Kidney glomerular epithelial cell (primary cell): Measurements from ENCODE around the gene RC3H1.
"Not testable (repeated sequence)": the region's sequence is repeated elsewhere in the genome, so short reads cannot be mapped to it uniquely, and the experiment has no call there.

Experiments
- DNase-seq: peaks from one replicate; lab custom pipeline; 2025; lab: John Stamatoyannopoulos, UW

The RC3H1 gene

DNA sequence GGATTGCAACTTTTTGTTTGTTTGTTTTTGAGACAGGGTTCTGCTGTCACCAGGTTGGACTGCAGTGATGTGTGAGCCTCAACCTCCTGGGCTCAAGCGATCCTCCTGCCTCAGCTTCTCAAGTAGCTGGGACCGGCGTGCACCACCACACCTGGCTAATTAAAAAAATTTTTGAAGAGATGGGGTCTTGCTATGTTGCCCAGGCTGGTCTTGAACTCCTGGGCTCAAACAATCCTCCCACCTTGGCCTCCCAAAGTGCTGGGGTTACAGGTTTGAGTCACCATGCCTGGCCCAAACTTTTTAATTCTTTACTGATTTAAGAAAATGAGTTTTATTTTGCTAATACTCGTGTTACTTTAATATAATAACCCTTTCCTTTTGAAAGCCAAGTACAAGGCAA lies 73.6 kb downstream of the RC3H1 start:
- DNase-seq, result no peak

DNA sequence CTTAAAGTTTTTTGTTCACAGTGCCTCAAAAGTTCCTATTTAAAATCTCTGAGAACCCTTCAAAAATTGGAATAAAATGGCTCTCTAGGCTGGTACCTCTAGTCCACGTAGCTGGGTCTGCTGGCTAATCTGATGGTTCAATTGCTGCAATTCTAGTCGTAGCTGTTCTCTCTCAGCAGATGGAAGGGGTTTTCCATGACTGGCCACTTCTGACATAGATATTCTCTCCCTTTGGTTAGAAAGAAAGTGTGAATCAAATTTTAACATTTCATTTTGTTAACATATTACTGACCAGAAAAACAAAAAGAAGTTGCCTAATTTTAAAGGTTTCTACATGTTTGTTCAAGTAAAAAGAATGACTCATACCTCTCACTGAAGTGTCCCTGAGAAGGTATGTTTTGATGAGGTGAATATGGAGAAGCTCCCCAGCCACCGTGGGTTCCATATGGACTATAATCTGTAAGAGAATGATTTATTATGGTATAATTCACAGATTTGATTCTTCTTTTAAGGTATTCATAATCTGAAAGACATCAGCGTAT lies 75.7 kb downstream of the RC3H1 start:
- DNase-seq, result no peak

DNA sequence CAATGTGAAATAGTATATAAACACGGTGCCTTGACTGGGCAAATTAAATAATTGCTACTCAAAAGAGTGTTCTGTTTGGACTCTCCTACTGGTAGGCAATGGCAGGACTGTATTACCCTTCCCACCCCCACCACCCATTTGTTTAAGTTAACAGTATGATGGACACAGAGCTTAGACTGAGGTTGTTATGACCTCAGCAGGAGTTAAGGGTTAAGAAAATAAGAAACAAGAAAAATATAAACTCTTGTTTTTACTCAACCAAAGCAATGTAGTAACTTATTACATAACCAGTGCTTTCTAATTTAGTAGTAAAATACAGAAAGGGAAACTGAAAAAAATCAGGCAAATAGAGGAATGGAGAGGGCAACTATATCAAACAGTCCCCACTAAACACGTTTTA lies 85.1 kb downstream of the RC3H1 start:
- DNase-seq, result no peak

DNA sequence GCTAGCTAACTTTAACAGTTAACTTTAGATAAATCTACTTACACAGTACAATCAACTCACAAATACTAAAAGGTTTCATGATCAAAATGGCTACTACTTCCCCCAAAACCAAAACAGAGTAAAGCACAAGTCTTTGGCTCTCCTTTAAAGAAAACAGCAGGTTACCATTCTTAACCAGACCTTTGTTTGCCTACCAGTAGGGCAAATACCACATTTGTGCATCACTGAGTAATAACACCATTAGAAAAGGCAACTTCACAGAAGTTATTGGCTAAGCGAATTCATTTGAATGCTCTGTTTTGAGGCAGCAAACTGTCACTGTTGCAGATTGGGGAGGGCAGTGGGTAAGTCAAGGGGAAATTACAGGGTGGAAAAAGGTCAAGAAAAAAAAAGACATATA lies 87.7 kb downstream of the RC3H1 start:
- DNase-seq, result no peak

DNA sequence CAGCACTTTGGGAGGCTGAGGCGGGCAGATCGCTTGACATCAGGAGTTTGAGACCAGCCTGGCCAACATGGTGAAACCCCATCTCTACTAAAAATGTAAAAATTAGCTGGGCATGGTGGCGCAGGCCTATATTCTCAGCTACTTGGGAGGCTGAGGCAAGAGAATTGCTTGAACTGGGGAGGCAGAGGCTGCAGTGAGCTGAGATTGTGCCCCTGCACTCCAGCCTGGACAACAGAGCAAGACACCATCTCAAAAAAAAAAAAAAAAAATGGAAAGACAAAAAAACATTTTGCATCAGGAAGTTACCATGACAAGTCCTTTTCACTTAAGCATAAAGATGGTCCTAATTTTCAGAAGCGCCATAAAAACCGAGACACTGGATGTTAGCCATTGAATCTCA lies 91.6 kb downstream of the RC3H1 start:
- DNase-seq, result not testable (repeated sequence)

DNA sequence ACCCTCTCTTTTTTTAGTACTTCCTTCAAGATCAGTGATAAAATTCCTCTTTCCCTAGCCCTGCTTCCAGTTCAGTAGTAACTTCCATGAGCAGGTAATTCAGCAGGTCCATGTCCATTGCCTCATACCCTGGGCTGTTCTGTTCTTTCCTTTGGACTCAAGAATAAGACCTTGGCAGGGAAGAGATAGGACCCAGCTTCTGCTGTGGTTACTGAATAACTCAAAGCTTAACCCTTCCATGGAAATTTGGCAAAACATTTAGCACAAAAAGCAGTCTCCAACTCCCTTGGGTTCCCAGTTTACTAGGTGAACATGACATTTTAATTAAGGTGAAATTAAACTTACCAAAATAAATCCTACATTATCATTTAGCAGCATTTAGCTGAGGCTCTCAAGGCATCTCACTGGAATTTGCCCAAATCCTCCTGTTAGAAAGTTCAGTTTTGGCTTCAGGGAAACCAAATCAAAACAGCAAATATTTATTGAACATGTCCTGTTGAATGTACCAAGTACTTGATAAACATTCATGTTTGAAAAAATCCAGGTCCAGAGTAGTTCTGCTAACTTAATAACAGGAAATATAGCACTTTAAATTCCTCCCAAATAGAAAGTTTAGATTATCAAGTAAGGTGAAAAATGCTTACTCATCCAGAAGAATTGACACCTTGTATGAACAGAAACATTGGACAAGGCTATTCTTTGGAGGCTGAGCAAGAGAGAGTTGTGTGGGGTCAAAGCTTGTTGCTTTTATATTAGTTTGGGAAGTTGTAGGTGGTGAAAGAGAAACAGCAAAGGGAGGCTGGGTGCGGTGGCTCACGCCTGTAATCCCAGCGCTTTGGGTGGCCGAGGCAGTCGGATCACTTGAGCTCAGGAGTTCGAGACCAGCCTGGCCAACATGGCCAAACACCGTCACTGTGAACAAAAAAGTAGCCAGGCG lies 96.6 kb downstream of the RC3H1 start:
- no peak for DNase-seq

DNA sequence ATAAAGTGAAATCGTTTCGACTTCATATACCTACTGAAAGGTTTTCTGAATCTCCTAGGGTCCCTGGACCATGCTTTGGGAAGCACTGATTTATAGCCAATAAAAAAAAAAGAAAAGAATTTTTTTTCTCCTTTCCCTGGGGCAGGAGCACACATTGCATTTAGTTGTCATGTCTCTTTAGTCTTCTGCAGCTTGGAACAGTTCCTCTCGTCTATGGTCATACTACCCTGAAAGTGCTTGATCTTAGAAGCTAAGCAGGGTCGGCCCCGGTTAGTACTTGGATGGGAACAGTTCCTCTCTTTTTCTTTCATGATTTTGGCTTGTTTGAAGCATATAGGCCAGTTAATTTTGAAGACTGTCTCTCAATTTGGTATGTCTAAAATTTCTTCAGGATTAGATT lies 101.3 kb downstream of the RC3H1 start:
- no peak for DNase-seq

DNA sequence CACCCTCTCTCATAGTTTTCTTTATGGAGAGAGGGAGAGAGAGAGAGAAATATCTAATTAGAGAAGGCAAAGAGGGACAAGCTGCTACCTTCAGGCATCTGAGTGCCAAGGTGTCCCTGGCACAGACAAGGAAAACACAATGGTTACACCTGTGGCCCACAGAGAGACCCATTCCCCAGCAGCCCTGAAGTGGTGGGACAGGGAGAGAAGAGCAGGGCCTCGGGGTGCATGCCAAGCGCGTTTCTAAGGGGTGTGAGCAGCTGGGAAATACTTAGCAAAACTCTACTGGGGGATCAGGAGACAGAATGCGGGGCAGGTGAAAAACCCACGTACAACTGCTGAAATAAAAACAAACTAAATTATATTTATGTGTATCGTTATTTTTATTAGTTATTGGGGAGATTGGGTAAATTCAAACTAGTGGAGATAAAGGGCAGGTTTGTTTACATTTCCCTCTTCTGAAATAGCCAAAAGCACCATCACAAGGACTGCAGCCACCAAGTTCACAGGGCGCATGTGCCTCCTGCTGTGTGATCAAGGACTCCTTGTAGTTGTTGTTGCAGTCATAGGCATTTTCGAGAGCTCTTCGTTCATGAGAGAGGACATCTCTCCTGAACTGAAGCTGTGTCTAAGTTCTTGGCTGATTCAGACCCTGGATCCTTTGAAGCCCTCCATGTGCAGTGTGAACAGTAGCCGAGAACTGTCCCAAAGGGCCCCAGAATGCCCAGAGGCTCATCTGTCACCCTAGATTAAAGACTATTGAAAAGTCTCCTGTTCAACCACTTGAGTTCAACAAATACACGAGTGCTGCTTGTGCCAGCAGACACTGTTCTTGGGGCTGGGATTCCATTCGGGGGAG lies 104.3 kb downstream of the RC3H1 start:
- DNase-seq, result no peak

DNA sequence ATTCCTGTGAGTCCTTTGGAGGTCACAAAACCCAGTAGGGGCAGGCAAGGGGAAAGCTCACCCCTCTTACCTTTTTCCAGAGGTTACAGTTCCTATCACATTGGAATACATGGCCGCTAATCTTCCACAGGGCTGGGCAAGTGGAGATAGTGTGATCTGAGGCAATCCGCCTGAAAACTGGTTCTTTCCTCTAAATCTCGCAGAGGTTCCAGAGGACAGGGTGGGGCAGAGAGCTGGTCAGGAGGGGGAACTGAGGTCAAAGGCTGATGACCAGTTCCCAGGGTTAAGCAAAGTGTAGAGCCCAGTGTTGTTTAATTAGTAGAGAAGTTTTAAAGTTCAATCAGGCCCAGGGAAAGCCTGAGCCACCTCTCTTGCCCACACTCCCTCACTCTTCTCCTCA lies 105.0 kb downstream of the RC3H1 start, which contains the start of gene SERPINC1:
Gene SERPINC1 (minus strand): TSS at position 179 of the 400 bp plus-strand sequence. CDS start 68 bp downstream, at position 111.
- DNase-seq, result no peak

DNA sequence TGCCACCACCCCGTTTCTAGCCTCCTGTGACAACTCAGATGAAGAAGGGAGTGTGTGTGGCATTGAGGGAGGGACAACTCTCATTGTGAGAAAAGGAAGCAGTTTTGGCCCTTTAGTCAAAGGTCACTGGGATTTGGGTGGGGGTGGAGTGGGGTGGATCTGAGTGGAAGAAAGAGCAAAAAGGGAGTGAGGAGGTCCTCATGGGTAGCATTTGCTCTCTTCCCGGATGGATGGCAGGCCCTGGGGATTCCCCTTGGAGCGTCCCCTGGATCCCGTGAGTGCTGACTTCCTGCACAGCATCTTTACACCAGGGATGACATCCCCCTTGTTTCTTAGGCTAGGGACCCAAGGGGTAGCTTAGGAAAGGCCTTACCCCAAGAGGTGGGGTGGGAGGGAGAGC lies 105.5 kb downstream of the RC3H1 start:
- no peak for DNase-seq

DNA sequence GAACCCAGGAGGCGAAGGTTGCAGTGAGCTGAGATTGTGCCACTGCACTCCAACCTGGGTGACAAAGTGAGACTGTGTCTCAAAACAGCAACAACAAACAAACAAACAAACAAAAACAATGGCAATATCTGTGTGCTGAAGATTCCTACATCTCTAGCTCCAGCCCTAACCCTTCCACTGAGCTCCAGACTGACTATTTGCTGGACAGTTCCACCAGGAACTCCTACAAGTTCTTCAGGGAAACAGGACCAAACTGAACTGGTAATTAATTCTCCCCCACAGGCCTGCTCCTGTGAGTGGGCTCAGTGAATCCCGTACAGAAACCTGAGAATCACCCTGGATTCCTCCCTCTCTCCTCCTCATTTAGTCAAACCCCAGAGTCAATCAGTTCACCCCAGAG lies 106.6 kb downstream of the RC3H1 start:
- no peak for DNase-seq

DNA sequence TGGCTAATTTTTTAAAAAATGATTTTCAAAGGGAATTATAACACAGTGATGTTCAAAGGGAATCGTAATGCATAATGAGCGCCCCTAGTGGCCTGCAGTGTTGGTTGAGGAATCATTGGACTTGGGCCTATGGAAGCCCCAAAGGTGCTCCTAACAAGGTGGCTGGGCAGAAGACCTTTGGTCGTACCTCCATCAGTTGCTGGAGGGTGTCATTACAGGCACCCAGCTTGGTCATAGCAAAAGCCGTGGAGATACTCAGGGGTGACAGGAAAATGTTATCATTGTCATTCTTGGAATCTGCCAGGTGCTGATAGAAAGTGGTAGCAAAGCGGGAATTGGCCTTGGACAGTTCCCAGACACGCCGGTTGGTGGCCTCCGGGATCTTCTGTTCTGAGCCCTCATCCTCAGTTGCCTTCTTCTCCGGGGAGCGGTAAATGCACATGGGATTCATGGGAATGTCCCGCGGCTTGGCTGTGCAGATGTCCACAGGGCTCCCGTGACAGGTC lies 107.7 kb downstream of the RC3H1 start:
- no peak for DNase-seq

DNA sequence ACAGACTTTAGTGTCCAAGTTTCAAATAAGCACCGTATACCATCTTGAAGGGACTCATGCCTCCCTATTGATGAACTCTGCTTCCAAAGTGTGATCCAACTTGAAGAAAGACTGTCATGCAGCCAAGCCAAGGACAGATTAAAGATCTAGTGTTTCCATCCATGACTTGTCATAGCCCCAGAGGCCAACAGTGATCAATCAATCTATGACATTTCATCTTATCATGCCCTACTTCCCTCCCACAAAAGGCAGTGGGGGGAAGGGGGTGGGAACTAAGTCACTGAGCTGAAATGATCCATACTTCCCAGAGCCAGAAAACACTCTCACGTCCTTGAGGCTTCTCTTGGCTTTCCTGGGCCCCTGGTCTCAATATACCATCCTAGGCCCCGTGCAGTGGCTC lies 109.0 kb downstream of the RC3H1 start:
- no peak for DNase-seq

DNA sequence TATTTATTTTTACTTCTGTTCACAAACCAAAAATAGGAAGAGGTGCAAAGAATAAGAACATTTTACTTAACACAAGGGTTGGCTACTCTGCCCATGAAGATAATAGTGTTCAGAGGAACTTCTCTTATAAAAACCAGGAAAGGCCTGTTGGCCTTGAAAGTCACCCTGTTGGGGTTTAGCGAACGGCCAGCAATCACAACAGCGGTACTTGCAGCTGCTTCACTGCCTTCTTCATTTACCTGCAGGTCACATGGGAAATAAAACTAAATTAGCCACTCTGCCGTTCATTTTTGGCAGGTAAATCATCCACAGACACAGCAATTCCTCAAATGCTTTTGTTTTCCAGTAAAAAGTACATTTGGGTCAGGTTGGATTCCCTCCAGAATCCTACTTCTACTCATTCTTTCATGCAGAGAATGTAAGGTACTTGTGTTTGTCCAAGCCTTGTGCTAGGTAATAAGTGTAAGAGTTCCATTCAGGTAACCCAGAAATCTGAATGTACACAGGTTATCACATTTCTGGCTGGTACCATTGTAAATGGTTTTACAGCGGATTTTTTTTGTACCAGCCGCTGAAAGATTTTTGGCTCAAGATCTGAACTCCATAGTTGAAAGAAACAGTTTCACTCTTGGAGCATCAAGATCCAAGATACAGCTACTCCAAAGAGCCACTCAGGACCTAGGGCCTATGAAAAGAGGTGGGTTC lies 118.2 kb downstream of the RC3H1 start:
- no peak for DNase-seq

DNA sequence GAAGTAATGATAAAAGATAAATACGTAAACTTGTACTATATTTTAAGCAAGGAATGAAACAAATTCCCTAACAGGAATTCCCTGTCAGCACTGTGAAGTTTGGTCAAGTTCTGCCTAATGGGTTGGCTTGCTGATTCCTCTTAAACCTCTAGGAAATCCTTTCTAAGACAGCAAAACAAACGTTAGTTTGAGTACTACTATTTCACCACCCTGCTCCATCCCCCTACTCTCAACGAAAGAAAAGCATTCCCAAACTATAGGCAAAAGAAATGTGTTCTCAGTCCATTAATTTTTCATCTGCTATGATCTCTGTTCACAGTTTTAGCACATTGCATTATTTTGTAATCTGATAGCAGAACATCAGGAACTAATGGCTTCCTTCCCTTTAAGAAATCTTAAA lies 121.2 kb downstream of the RC3H1 start:
- DNase-seq, result no peak

DNA sequence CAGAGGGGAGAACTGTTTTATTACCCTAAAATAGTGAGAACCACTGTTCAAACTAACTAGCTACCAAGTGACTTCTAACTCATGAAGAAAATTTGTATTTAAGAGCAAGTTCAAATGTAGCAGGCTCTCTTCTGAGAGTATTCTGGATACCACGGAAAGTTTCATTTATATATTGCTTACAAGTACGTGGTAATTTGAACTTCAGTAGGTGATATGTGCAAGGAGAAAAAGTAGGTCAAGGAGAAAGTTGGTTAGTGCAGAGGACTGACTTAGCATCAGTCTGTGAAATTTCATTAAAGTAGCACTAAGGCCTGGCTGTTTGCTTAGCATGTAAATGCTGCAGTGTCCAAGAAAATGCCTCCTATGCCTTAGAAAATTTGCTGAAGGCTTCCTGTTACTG lies 121.7 kb downstream of the RC3H1 start:
- no peak for DNase-seq

DNA sequence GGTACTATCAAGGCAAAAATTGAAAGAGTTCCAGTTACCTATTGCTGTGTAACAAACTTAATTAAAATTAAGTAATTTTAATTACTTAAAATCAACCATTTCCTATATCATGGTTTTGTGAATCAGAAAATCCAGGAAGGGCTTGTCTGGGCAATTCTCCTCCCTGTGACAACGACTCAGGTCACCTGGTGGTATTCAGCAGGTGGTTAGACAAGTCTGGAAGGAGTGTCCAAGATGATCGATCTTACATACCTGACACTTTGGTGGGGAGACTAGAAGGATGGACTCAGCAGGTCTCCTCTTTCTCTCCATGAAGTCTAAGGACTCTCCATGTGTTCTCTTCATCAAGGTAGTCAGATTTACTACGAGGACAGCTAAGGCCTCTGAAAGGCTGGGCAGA lies 128.0 kb downstream of the RC3H1 start:
- DNase-seq, result no peak

DNA sequence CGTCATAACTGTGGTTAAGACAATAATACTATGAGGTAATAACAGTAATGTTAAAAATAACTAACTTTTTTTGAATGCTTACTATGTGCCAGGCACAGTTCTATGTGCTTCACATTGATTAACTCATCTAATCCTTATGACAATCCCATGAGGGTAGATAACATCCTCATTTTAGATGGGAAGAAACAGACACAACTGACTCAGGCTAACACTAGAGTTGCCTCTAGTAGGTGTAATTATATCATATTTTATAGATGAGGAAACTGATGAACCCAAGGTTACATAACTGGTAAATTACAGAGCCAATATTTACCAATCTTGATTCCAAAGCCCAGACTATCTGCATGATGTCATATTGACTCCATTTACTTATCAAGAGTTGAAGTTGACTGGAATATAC lies 128.5 kb downstream of the RC3H1 start:
- DNase-seq, result no peak

DNA sequence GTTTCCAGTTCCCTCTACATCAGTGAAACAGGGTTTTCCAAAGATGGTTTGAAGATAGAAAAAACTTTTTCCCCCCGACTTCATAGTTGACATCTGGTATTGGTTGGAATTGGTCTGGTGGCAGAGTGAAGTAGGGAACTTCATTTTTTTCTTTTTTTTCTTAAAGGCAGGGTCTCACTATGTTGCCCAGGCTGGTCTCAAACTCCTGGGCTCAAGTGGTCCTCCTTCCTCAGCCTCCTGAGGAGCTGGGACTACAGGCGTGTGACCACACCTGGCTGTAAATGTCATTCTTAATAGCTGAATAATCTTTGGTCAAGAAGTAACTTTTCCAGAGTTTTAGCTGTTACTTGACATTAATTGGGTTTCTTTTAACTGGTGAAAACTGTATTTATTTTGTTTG lies 132.3 kb downstream of the RC3H1 start:
- no peak for DNase-seq

DNA sequence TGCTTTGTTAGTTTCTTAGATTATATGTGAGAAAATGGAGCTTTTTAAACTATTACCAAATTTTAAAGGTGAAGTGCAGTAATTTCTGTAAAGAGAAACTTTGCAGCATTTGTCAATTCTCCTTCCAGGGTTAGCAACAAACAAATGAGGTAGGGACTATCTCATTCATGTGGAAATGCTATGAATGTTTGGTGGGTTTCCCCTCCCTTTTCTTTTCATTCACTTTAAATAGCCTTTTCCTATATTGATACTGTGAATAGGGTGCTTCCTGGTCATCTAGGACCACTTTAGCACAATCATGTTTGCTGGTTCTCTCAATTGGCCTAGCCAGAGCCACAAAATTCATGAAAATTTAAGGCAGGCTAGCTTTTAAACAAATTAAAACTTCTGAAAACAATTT lies 133.4 kb downstream of the RC3H1 start:
- no peak for DNase-seq

DNA sequence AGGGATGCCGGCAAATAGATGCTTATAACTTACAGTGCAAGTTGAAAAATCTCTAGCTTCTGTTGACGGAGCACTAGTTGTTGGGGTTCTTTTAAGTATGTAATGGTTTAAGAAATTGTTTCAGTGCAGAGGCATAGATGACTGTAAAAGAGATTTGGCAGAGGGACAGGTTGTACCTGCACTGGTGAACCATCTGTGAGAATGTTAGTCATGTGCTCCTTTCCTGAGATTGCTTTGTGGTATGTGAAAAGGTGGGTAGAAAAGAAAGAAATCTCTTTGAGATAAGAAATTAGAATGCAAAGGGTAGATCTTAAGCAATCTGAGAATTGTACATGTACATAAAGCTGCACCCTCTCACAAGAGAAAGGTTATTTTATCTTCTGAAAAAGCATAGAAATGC lies 134.5 kb downstream of the RC3H1 start:
- DNase-seq, result no peak
